Adrenal gland (tissue), 12 donors: ENCODE results near the gene TNS3. TPM values are rescaled to one million over a fixed set of nuclear protein-coding genes. Genes with fewer than 3 reads are reported as not detected.

Experiments used
- DNase-seq, 7 donors: peaks; one replicate each; pipeline ENCODE4 v3.0.0-alpha.2; 2019 to 2020
- H3K27ac ChIP-seq, 5 donors: fragments of 200-600 bp; sonication (generic) in 4 of 5; 1 replicate in 3 of 5; 2 replicates in 2 of 5; pipeline versions ENCODE4 v1.5.1 to v1.8.0; 2016 to 2020; ENCODE audit warnings: mild to moderate bottlenecking in 1 of 5
- H3K27me3 ChIP-seq: fragments of 200-600 bp; 2 replicates; pipeline ENCODE4 v1.8.0; 2021
- H3K36me3 ChIP-seq, 2 donors: fragments of 200-600 bp; replicated peaks in 1 of 2; 1 replicate in 1 of 2; 2 replicates in 1 of 2; pipeline versions ENCODE4 v1.5.1 to v1.8.0; 2018 to 2022
- H3K4me1 ChIP-seq, 2 donors: fragments of 200-600 bp; replicated peaks in 1 of 2; 1 replicate in 1 of 2; 2 replicates in 1 of 2; pipeline versions ENCODE4 v1.5.1 to v1.8.0; 2018 to 2021
- H3K4me3 ChIP-seq, 4 donors: fragments of 200-600 bp; sonication (generic) in 3 of 4; one replicate each; pipeline ENCODE4 v1.5.1; 2016 to 2018
- H3K9me3 ChIP-seq, 3 donors: fragments of 200-600 bp; sonication (generic) in 1 of 3; replicated peaks in 1 of 3; 1 replicate in 2 of 3; 2 replicates in 1 of 3; pipeline versions ENCODE4 v1.5.1 to v1.8.0; 2016 to 2021
- POLR2A ChIP-seq, 2 donors: fragments of 450-650 bp; IDR thresholded peaks; one replicate each; pipeline ENCODE4 v1.6.1; 2017; ENCODE audit warnings: antibody characterized with exemption in 2 of 2, mild to moderate bottlenecking in 2 of 2, moderate library complexity in 1 of 2
- WGBS, 4 donors: extraction: QIAGEN DNeasy Blood & Tissue Kit in 2 of 4; methylation state at CpG; one replicate each; pipeline versions ENCODE4 v1.1.5 to v1.1.7; 2013 to 2017; 5-methylcytosine and 5-hydroxymethylcytosine counted together
- intact Hi-C, 2 donors: fragments of 100-400 bp; cut with DNase I; formaldehyde crosslinking; loops; one replicate each; pipeline versions ENCODE4 v1.14.1 to v1.15.0; 2022 to 2023
- polyA plus RNA-seq, 3 donors: library from polyadenylated mRNA; stranded (reverse); fragments of 200-250 nt in 2 of 3; fragments of 350-450 nt in 1 of 3; fragmentation: Illumina TruSeq in 1 of 3; extraction: RNeasy Lipid Tissue Mini Kit (QIAGEN cat#74804) in 1 of 3; gene quantifications; one replicate each; pipeline ENCODE4 v1.2.3, GENCODE V29; 2013 to 2014
- total RNA-seq, 9 donors: library from RNA; depleted of rRNA in 4 of 9; stranded (reverse); fragments of >200 nt in 4 of 9; fragments of 120-200 nt in 1 of 9; fragmentation: NEBNext Ultra II Directional in 1 of 9; extraction: Animal tissue kit (Norgen Biotek cat#: 25700) in 1 of 9; gene quantifications; one replicate each; pipeline versions ENCODE4 v1.1.0 to v1.2.4, GENCODE V29; 2013 to 2023
- TF ChIP-seq, protein P1 (sequence below), 6 experiments: fragments of 450-650 bp in 4 of 6; fragments of 200-600 bp in 2 of 6; sonication (generic) in 1 of 6; IDR thresholded peaks; 1 replicate in 5 of 6; 2 replicates in 1 of 6; pipeline versions ENCODE4 v1.5.1 to v1.8.0; 2016 to 2021; ENCODE audit warnings: antibody characterized with exemption in 6 of 6, mild to moderate bottlenecking in 2 of 6, moderate library complexity in 1 of 6
- donor health status: healthy with polysubstance abuse.
- donor health status: Bipolar disorder and iron deficiency.
- donor health status: DM: yes; HTN: yes; CAD: no.
- donor health status: DM: no; HTN: no; CAD: no.
- donor health status: DM: no; HTN: no; CAD: no.
- donor health status: DM: yes; HTN: yes; CAD: no.

Gene TNS3
- total and polyA plus RNA-seq, 12 donors = 21.0 to 188 (median 99.8) TPM

DNA sequence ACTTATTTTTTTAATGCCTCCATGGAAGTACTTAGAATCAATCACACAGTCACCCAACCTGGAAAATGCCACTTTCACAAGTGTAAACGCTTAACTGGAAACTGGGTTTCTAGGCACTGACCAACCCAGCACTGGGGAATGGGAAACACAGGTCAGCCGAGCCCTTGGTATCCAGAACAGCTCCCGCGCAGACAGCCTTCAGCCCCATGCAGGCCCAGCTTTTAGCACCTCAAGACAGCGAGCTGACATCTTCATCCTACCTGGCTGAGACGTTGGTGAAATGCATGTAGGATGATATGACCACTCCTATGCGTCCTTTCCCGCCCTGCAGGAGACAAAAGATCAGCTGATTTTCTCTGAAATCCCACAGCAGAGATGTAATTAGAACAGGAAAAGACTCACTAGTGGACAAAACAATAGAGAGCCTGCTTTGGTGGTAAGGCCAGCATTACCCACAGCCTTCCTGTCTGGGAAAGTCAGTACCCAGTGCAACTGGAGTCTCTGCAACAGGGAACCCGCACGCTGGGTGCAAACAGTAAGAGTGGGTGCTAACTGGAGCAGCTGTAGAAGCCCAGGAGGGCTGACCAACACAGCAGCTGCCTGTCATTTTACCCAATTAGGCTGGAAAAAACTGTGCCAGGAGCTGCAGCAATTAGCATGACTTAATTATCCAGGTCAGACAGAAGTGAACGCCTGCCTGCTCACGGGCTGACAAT lies 153.7 kb downstream of the TNS3 start:
- WGBS, 4 donors = 80 to 85% (median 84%) methylated on average over 11 to 12 of the region's 12 CpGs
- Histone ChIP-seq H3K4me3 (no peak overlapping the region), H3K9me3 (no peaks in the 10 kb centered on the region), H3K27me3 (no peaks in the 10 kb centered on the region), H3K36me3 (peaks cover 0 to 41% of the 10 kb centered on the region in 2 donors), H3K4me1 (peaks cover 0 to 5% of the 10 kb centered on the region in 2 donors), H3K27ac (peak overlapping the region in 1 of 5 donors; percentile 24)
- TF ChIP-seq POLR2A (IDR thresholded peaks at IDR 0.05) = no peak
- TF ChIP-seq, protein P1, sequence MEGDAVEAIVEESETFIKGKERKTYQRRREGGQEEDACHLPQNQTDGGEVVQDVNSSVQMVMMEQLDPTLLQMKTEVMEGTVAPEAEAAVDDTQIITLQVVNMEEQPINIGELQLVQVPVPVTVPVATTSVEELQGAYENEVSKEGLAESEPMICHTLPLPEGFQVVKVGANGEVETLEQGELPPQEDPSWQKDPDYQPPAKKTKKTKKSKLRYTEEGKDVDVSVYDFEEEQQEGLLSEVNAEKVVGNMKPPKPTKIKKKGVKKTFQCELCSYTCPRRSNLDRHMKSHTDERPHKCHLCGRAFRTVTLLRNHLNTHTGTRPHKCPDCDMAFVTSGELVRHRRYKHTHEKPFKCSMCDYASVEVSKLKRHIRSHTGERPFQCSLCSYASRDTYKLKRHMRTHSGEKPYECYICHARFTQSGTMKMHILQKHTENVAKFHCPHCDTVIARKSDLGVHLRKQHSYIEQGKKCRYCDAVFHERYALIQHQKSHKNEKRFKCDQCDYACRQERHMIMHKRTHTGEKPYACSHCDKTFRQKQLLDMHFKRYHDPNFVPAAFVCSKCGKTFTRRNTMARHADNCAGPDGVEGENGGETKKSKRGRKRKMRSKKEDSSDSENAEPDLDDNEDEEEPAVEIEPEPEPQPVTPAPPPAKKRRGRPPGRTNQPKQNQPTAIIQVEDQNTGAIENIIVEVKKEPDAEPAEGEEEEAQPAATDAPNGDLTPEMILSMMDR (IDR thresholded peaks at IDR 0.05) = no peak
- peak in 1 of 7 donors; percentile 71 for DNase-seq
- intact Hi-C loops = no loop called here

DNA sequence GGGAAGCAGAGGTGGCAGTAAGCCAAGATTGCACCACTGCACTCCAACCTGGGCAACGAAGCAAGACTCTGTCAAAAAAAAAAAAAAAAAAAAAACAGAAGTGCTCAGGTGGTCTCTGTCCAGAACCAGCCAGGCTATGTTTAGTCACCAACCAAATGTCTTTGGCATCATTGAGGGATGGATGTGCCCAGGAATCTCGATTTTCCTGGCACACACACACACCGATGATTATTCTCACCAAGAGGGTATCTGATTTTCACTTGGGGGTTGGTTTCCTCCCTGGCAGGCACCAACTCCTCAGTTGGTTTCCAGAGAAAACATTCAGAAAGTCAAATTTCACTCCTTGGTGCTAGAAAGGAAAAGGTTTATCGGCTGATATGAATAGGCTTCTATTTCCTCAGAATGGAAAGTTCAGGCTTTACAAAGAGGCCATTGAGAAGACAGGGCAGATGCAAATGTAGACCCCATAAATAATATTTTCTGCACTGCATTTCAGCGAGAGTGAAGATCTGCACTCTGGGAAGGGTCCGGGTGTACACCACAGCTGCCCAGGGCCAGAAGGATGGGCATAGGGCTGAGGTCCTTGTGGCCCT lies 154.8 kb downstream of the TNS3 start:
- no peak for DNase-seq
- TF ChIP-seq, protein P1 (IDR thresholded peaks at IDR 0.05) = no peak
- TF ChIP-seq POLR2A (IDR thresholded peaks at IDR 0.05) = no peak
- Histone ChIP-seq H3K36me3 (peaks cover 0 to 44% of the 10 kb centered on the region in 2 donors), H3K27me3 (no peaks in the 10 kb centered on the region), H3K4me3 (no peak overlapping the region), H3K4me1 (peaks cover 0 to 5% of the 10 kb centered on the region in 2 donors), H3K9me3 (no peaks in the 10 kb centered on the region), H3K27ac (no peak overlapping the region)
- intact Hi-C loops = no loop called here
- 75 to 88% (median 80%) methylated on average over 6 of the region's 6 CpGs for WGBS, 4 donors

DNA sequence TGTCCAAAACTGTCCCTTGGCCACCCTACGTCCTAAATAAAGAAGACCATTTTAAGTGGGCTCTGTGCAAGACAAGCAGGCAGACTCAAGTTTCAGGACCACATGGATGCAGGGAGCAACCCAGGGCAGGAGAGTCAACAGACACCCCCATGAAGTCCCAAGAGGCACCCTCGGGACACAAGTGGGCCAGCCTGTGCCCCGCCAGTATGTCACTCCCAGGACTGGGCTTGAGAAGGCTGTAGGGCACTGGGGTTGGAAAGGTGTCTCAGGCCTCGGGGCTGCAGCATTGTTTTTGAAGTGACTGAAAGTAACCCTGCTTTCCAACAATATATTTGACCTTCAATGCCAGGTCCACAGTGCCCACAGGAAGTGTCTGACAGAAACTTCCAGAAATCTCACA lies 157.4 kb downstream of the TNS3 start:
- TF ChIP-seq, protein P1 (IDR thresholded peaks at IDR 0.05) = no peak
- no peak for TF ChIP-seq POLR2A (IDR thresholded peaks at IDR 0.05)
- Histone ChIP-seq H3K27me3 (no peaks in the 10 kb centered on the region), H3K4me3 (no peak overlapping the region), H3K4me1 (peaks cover 0 to 5% of the 10 kb centered on the region in 2 donors), H3K36me3 (peaks cover 0 to 55% of the 10 kb centered on the region in 2 donors), H3K27ac (no peak overlapping the region), H3K9me3 (no peaks in the 10 kb centered on the region)
- DNase-seq = peak in 1 of 7 donors; percentile 45
- intact Hi-C loops = no loop called here
- 57 to 100% (median 91%) methylated on average over 1 to 4 of the region's 4 CpGs for WGBS, 4 donors

GRCh38 chr7:47423196-47423595 lies 158.7 kb downstream of the TNS3 start:
- Histone ChIP-seq H3K27me3 (no peaks in the 10 kb centered on the region), H3K27ac (no peak overlapping the region), H3K4me1 (no peaks in the 10 kb centered on the region), H3K9me3 (no peaks in the 10 kb centered on the region), H3K36me3 (peaks cover 0 to 59% of the 10 kb centered on the region in 2 donors), H3K4me3 (no peak overlapping the region)
- 88 to 90% (median 88%) methylated on average over 3 of the region's 3 CpGs for WGBS, 4 donors
- DNase-seq = peak in 2 of 7 donors; percentile 13 to 41
- TF ChIP-seq, protein P1 (IDR thresholded peaks at IDR 0.05) = no peak
- no peak for TF ChIP-seq POLR2A (IDR thresholded peaks at IDR 0.05)
- intact Hi-C loops = no loop called here
